ENCODE results near the gene FXYD2. TPM values are rescaled to one million over a fixed set of nuclear protein-coding genes. Genes with fewer than 3 reads are reported as not detected.

Gene FXYD2
- total and polyA plus RNA-seq, 9 of the 15 experiments (the other 6 are each of a cell fraction or from before 2014, with no cell fraction given), result not detected

DNA sequence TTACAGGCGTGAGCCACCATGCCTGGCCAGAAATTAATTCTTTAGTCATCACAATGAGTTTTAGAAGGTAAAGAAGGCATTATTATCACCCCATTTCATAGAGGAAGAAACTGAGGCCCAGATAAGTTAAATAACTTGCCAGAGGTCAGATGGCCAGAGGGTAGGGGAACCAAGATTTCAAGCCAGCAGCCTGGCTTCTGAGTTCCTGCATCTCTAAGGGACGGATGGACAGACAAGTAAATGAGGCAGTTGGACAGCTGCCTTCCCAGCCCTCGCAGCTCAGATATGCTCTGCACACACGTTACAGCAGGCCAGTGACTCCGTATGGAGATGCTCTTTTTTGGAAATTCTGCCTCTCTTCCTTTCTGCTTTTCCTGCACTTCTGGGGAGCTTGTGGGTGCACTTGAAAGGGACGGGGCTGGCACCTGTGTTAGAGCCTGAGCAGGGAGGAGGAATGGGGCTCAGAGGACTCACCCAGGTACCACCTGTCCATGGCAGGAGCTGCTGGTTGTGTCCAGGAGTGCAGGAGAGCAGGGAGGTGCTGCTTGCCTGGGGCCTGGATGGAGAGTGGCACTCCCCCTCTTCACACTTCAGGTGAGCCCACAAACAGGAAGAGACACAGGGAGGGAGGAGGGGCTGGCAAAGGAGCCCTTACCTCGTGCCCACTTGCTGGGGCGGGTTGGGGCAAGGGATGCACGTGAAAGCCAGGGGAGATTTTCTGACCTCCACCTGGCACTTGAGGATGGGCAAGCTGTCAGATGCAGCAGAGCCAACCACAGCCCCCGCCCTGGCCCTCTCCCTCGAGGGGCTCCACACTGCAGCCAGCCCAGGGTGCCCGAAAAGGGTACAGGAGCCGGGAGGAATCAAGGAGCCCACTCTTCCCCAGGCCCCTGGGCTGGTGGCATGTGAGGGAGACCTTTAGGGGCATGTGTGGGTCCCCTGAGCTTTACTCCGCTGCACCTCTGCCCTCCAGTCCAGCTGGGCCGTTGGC, 3.3 kb upstream of the FXYD2 start:
- in situ Hi-C loops (cut with MboI) (no loop called here), intact Hi-C loops (cut with micrococcal nuclease) (no loop called here)
- Histone ChIP-seq H3K4me3 (no peak overlapping the region), H4K20me1 (replicated peaks; ENCODE audit: control insufficient read depth, insufficient read depth, low read length) (peaks cover 8% of the 10 kb centered on the region; the same call in 1 of the 2 replicates), H3K9ac (ENCODE audit: insufficient read depth in 1 of 2, low read depth in 2 of 2, low read length in 2 of 2) (no peak overlapping the region), H3K9me1 (ENCODE audit: control insufficient read depth, insufficient read depth, low read length) (no peaks in the 10 kb centered on the region), H3K4me2 (ENCODE audit: insufficient read depth, low read length) (no peak overlapping the region), H3K79me2 (ENCODE audit: control insufficient read depth, insufficient read depth, low read length) (no peaks in the 10 kb centered on the region), H3K27me3 (ENCODE audit: control insufficient read depth in 2 of 2, insufficient read depth in 2 of 2, low read length in 2 of 2) (peaks cover 26 to 84% of the 10 kb centered on the region in 2 experiments), H3K36me3 (ENCODE audit: control insufficient read depth, insufficient read depth, low read length) (no peaks in the 10 kb centered on the region), H3K9me3 (replicated peaks; ENCODE audit: control insufficient read depth, insufficient read depth, low read depth, low read length) (no peaks in the 10 kb centered on the region), H3K4me1 (replicated peaks in 1 of 2; ENCODE audit: control insufficient read depth in 2 of 2, insufficient read depth in 2 of 2, low read length in 2 of 2) (peaks cover 0 to 21% of the 10 kb centered on the region in 2 experiments; a peak in 1 of 5 replicates), H3K27ac (ENCODE audit: extremely low read depth, low read depth, low read length) (no peak overlapping the region), H2AFZ (ENCODE audit: low read depth, low read length) (no peak overlapping the region)
- no peak for DNase-seq (ENCODE audit: extremely low read depth in 1 of 4, low spot score in 3 of 4)
- ChIA-PET POLR2A (no interaction called here), CTCF (ENCODE audit: low intra/inter-chr PET ratio) (no interaction called here)
- under 1% methylated on average over 14 of the region's 15 CpGs for WGBS (ENCODE audit: insufficient coverage, low coverage, missing lambda C conversion rate)
- TF ChIP-seq, protein P1, sequence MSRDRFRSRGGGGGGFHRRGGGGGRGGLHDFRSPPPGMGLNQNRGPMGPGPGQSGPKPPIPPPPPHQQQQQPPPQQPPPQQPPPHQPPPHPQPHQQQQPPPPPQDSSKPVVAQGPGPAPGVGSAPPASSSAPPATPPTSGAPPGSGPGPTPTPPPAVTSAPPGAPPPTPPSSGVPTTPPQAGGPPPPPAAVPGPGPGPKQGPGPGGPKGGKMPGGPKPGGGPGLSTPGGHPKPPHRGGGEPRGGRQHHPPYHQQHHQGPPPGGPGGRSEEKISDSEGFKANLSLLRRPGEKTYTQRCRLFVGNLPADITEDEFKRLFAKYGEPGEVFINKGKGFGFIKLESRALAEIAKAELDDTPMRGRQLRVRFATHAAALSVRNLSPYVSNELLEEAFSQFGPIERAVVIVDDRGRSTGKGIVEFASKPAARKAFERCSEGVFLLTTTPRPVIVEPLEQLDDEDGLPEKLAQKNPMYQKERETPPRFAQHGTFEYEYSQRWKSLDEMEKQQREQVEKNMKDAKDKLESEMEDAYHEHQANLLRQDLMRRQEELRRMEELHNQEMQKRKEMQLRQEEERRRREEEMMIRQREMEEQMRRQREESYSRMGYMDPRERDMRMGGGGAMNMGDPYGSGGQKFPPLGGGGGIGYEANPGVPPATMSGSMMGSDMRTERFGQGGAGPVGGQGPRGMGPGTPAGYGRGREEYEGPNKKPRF (IDR thresholded peaks at IDR 0.05; ENCODE audit: low read depth, low read length), result no peak
- peak; percentile 42 for TF ChIP-seq RBM25 (IDR thresholded peaks at IDR 0.05; ENCODE audit: low read depth, low read length, severe bottlenecking)
- no peak for TF ChIP-seq LCOR (CRISPR knock-in tag; IDR thresholded peaks at IDR 0.05)
- TF ChIP-seq, protein P2, sequence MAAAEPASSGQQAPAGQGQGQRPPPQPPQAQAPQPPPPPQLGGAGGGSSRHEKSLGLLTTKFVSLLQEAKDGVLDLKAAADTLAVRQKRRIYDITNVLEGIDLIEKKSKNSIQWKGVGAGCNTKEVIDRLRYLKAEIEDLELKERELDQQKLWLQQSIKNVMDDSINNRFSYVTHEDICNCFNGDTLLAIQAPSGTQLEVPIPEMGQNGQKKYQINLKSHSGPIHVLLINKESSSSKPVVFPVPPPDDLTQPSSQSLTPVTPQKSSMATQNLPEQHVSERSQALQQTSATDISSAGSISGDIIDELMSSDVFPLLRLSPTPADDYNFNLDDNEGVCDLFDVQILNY (CRISPR knock-in tag; IDR thresholded peaks at IDR 0.05), result no peak
- TF ChIP-seq ZNF445 (CRISPR knock-in tag; IDR thresholded peaks at IDR 0.05; ENCODE audit: low read depth), result no peak
- no peak for TF ChIP-seq ZNF217 (CRISPR knock-in tag; IDR thresholded peaks at IDR 0.05)
- TF ChIP-seq RB1 (IDR thresholded peaks at IDR 0.05; ENCODE audit: low read depth), result no peak
- TF ChIP-seq ESRRA (IDR thresholded peaks at IDR 0.05; ENCODE audit: borderline replicate concordance, low read depth), result peak; percentile 61; the same call in 1 of the 2 replicates
- peak; percentile 16 to 24; a peak in 1 of 4 replicates for TF ChIP-seq KDM1A (IDR thresholded peaks at IDR 0.05)
- TF ChIP-seq RUNX1 (IDR thresholded peaks at IDR 0.05; ENCODE audit: low read depth), result no peak
- TF ChIP-seq HNRNPL (IDR thresholded peaks at IDR 0.05; ENCODE audit: low read depth, low read length), result no peak
- no peak for TF ChIP-seq STAG1 (CRISPR knock-in tag; IDR thresholded peaks at IDR 0.05; ENCODE audit: borderline replicate concordance)
- TF ChIP-seq ZNF830 (CRISPR knock-in tag; IDR thresholded peaks at IDR 0.05), result no peak
- no peak for TF ChIP-seq PHF21A (IDR thresholded peaks at IDR 0.05; ENCODE audit: borderline replicate concordance, low read depth)
- no peak for TF ChIP-seq GABPB2 (CRISPR knock-in tag; conservative IDR thresholded peaks at IDR 0.05)
- TF ChIP-seq ADNP (tag; IDR thresholded peaks at IDR 0.05), result 0 out of 2 replicates have a peak, but pooled peaks have one; percentile 51
- no peak for TF ChIP-seq MTA3 (IDR thresholded peaks at IDR 0.05; ENCODE audit: borderline replicate concordance)
- TF ChIP-seq SLC30A9 (CRISPR knock-in tag; IDR thresholded peaks at IDR 0.05), result no peak
- no peak for TF ChIP-seq ZNF668 (CRISPR knock-in tag; IDR thresholded peaks at IDR 0.05)
- no peak for ATAC-seq
- BruUV-seq (replicated peaks), result no TSS peak
- FAIRE-seq, result no peak
